ENCODE data around the gene FTCD.

DNA sequence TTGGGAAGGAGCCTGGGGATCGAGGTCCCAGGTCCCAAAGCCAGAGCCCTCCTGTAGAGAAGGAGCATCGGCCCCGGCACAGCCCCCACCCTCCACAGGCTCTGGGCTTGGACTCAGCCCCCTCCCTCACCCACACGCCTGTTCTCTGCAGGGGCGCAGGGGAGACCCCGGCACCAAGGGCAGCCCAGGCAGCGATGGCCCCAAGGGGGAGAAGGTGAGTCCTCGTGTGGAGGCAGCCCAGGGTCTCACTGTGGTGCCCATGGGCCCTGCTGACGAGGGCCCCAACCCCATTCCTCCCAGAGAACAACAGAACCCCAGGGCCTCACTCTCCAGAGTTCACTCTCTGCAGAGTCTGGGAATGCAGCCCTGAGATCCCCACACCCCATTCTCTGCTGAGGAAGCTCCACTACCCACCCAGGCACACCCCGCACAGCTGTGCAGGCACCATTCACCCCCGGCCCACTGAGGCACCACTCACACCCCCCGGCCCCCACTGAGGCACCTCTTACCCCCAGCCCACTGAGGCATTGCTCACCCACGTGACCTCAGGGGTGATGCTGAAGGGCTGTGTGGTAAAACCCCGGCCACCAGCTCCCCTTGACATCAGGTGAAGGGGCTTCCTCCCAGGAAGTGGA is 35.6 kb downstream of the FTCD start:
- TF ChIP-seq POLR2A (IDR thresholded peaks at IDR 0.05) (no peak), CTCF (IDR thresholded peaks at IDR 0.05 in 8 of 11, conservative IDR thresholded peaks at IDR 0.05 in 3 of 11) (no peak), POLR2AphosphoS5 (IDR thresholded peaks at IDR 0.05) (no peak)
